GM23338 (cell line): Measurements from ENCODE around the gene RIMKLB. TPM values are rescaled to one million over a fixed set of nuclear protein-coding genes. Genes with fewer than 3 reads are reported as not detected.
A peak's percentile ranks its signal among the peaks of the same experiment; 100 is the strongest.

Experiments used
- ATAC-seq: fragments of 200-7000 bp; cut with Tn5 transposase; 3 replicates; pipeline ENCODE4 v1.9.1; 2020
- DNase-seq: peaks from one replicate; pipeline ENCODE4 v3.0.0-alpha.2; 2015; ENCODE audit warnings: low spot score
- H2AFZ ChIP-seq: fragments of 200-600 bp; sonication (generic); 2 replicates; pipeline ENCODE4 v1.8.0; 2016; ENCODE audit warnings: antibody characterized with exemption, mild to moderate bottlenecking, moderate library complexity
- H3F3A ChIP-seq: fragments of 200-600 bp; sonication (generic); replicated peaks from 2 replicates; pipeline ENCODE4 v1.8.0; 2017; ENCODE audit warnings: antibody characterized with exemption, mixed run types, low read depth
- H3K27ac ChIP-seq: fragments of 200-600 bp; sonication (generic); 2 replicates; pipeline ENCODE4 v1.6.1; 2016; ENCODE audit warnings: low read depth
- H3K27me3 ChIP-seq: fragments of 200-600 bp; sonication (generic); 2 replicates; pipeline ENCODE4 v1.8.0; 2016; ENCODE audit warnings: mild to moderate bottlenecking, mixed run types, moderate library complexity; ENCODE audit not compliant: insufficient read depth
- H3K36me3 ChIP-seq: fragments of 200-600 bp; sonication (generic); 2 replicates; pipeline ENCODE4 v1.8.0; 2016; ENCODE audit warnings: mild to moderate bottlenecking; ENCODE audit not compliant: insufficient read depth
- H3K4me1 ChIP-seq: fragments of 200-600 bp; sonication (generic); 2 replicates; pipeline ENCODE4 v1.8.0; 2016; ENCODE audit warnings: mild to moderate bottlenecking, moderate library complexity; ENCODE audit not compliant: insufficient read depth
- H3K4me2 ChIP-seq: fragments of 200-600 bp; sonication (generic); 2 replicates; pipeline ENCODE4 v1.7.1; 2017; ENCODE audit warnings: mixed run types
- H3K4me3 ChIP-seq: fragments of 200-600 bp; sonication (generic); 2 replicates; pipeline ENCODE4 v1.6.1; 2016; ENCODE audit warnings: mixed run types
- H3K79me2 ChIP-seq: fragments of 200-600 bp; sonication (generic); replicated peaks from 2 replicates; pipeline ENCODE4 v1.8.0; 2017; ENCODE audit warnings: mild to moderate bottlenecking; ENCODE audit not compliant: insufficient read depth
- H3K9me2 ChIP-seq: fragments of 200-600 bp; sonication (generic); 2 replicates; pipeline ENCODE4 v1.8.0; 2017; ENCODE audit not compliant: insufficient read depth
- H4K20me1 ChIP-seq: fragments of 200-600 bp; sonication (generic); replicated peaks from 2 replicates; pipeline ENCODE4 v1.8.0; 2017; ENCODE audit warnings: mild to moderate bottlenecking; ENCODE audit not compliant: insufficient read depth
- H3K27ac Mint-ChIP-seq: 2 replicates; pipeline ENCODE4 v1.8.0; 2020; ENCODE audit warnings: inconsistent platforms, mild to moderate bottlenecking, moderate library complexity, mixed read lengths
- H3K27me3 Mint-ChIP-seq: 3 replicates; pipeline ENCODE4 v1.8.0; 2022; ENCODE audit warnings: low read depth, mild to moderate bottlenecking, moderate library complexity, mixed read lengths, inconsistent platforms; ENCODE audit not compliant: insufficient read depth, poor library complexity
- H3K36me3 Mint-ChIP-seq: 3 replicates; pipeline ENCODE4 v1.8.0; 2021; ENCODE audit warnings: low read depth, mild to moderate bottlenecking, inconsistent platforms, moderate library complexity, mixed read lengths
- H3K4me1 Mint-ChIP-seq: 3 replicates; pipeline ENCODE4 v1.8.0; 2020; ENCODE audit warnings: mild to moderate bottlenecking, inconsistent platforms, mixed read lengths
- H3K4me3 Mint-ChIP-seq: 3 replicates; pipeline ENCODE4 v1.8.0; 2021; ENCODE audit warnings: moderate library complexity, mild to moderate bottlenecking, inconsistent platforms, mixed read lengths
- H3K9me3 Mint-ChIP-seq: 3 replicates; pipeline ENCODE4 v1.8.0; 2020; ENCODE audit warnings: moderate library complexity, mild to moderate bottlenecking, inconsistent platforms, mixed read lengths
- CREB1 ChIP-seq: fragments of 250-450 bp; sonication (Bioruptor Pico); IDR thresholded peaks from 2 replicates; pipeline ENCODE4 v1.5.0; 2020; ENCODE audit warnings: low read depth, mild to moderate bottlenecking, moderate library complexity
- CTCF ChIP-seq, 2 experiments: fragments of 200-600 bp in 1 of 2; sonication (generic) in 1 of 2; conservative IDR thresholded peaks; 2 replicates each; pipeline versions ENCODE4 v1.5.1 to v1.6.1; 2016 to 2017; ENCODE audit warnings: antibody characterized with exemption in 2 of 2, low read depth in 2 of 2, mild to moderate bottlenecking in 2 of 2, moderate library complexity in 1 of 2
- ETS1 ChIP-seq: IDR thresholded peaks from 2 replicates; pipeline ENCODE4 v1.6.1; 2016; ENCODE audit warnings: antibody characterized with exemption
- JUNB ChIP-seq: IDR thresholded peaks from one replicate; pipeline ENCODE4 v1.6.1; 2016; ENCODE audit warnings: antibody characterized with exemption; ENCODE audit not compliant: unreplicated experiment
- NANOG ChIP-seq: IDR thresholded peaks from 2 replicates; pipeline ENCODE4 v1.6.1; 2016; ENCODE audit warnings: antibody characterized with exemption, borderline replicate concordance
- POLR2AphosphoS5 ChIP-seq: IDR thresholded peaks from 2 replicates; pipeline ENCODE4 v1.6.1; 2016; ENCODE audit warnings: antibody characterized with exemption, low read depth
- REST ChIP-seq: IDR thresholded peaks from one replicate; pipeline ENCODE4 v1.6.1; 2018; ENCODE audit warnings: antibody characterized with exemption; ENCODE audit not compliant: unreplicated experiment
- STAT1 ChIP-seq: IDR thresholded peaks from one replicate; pipeline ENCODE4 v1.6.1; 2016; ENCODE audit warnings: antibody characterized with exemption; ENCODE audit not compliant: unreplicated experiment
- ZNF114 ChIP-seq: fragments of 250-450 bp; sonication (Bioruptor Pico); IDR thresholded peaks from 2 replicates; pipeline ENCODE4 v1.5.0; 2020; ENCODE audit warnings: mild to moderate bottlenecking, moderate library complexity
- ZNF331 ChIP-seq: fragments of 250-450 bp; sonication (Bioruptor Pico); IDR thresholded peaks from 2 replicates; pipeline ENCODE4 v1.5.0; 2020; ENCODE audit warnings: low read depth, mild to moderate bottlenecking, moderate library complexity
- ZNF462 ChIP-seq: fragments of 250-450 bp; sonication (Bioruptor Pico); IDR thresholded peaks from 2 replicates; pipeline ENCODE4 v1.5.0; 2020; ENCODE audit warnings: mild to moderate bottlenecking, moderate library complexity
- polyA plus RNA-seq: library from polyadenylated mRNA; unstranded; fragments of >200 nt; fragmentation: Nextera tagmentation; extraction: Ambion mirVana; gene quantifications from 2 replicates; pipeline ENCODE4 v1.2.1, GENCODE V29; 2016
- total RNA-seq: library from RNA; depleted of rRNA; stranded (reverse); fragments of >200 nt; shearing (Covaris generic); gene quantifications from 2 replicates; pipeline ENCODE4 v1.2.3, GENCODE V29; 2014

Gene RIMKLB
- total and polyA plus RNA-seq, 2 experiments from 2014 or later, result 87.0 to 104 TPM

GRCh38 chr12:8702159-8702558 is 4.4 kb downstream of the RIMKLB start:
- no peak for TF ChIP-seq ZNF331
- no peak for TF ChIP-seq REST
- no peak for TF ChIP-seq CTCF (conservative IDR thresholded peaks at IDR 0.05; ENCODE audit: low read depth in 2 of 2)
- no peak for TF ChIP-seq NANOG
- no peak for TF ChIP-seq JUNB
- no peak for TF ChIP-seq ZNF462
- TF ChIP-seq POLR2AphosphoS5, result no peak
- TF ChIP-seq CREB1 (CRISPR knock-in tag), result no peak
- TF ChIP-seq ZNF114, result no peak
- TF ChIP-seq STAT1, result no peak
- TF ChIP-seq ETS1, result no peak
- peak overlapping the region; percentile 40; the same call in 1 of the 2 replicates for H3K27ac Mint-ChIP-seq
- peaks cover 37% of the 10 kb centered on the region for H4K20me1 ChIP-seq

More at GRCh38 chr12:8702159-8702558, 4.4 kb downstream of the RIMKLB start:
- no peak overlapping the region; the same call in 2 of the 3 replicates for H3K4me3 Mint-ChIP-seq
- Histone ChIP-seq H3K9me2 (no peaks in the 10 kb centered on the region), H3K27ac (no peak overlapping the region), H2AFZ (no peak overlapping the region), H3F3A (no peaks in the 10 kb centered on the region), H3K4me3 (no peak overlapping the region), H3K27me3 (no peaks in the 10 kb centered on the region), H3K79me2 (peaks cover 87% of the 10 kb centered on the region), H3K4me1 (peaks cover 17% of the 10 kb centered on the region), H3K4me2 (no peak overlapping the region), H3K36me3 (no peaks in the 10 kb centered on the region)
- peaks cover 23% of the 10 kb centered on the region for H3K36me3 Mint-ChIP-seq
- no peak for ATAC-seq
- no peaks in the 10 kb centered on the region for H3K9me3 Mint-ChIP-seq
- H3K4me1 Mint-ChIP-seq, result peaks cover 34% of the 10 kb centered on the region
- H3K27me3 Mint-ChIP-seq, result peaks cover 17% of the 10 kb centered on the region
- DNase-seq, result no peak
